Uterus (tissue), 2 donors: ENCODE measurements around the gene GRIA1.

Experiments used
- CTCF ChIP-seq, 4 experiments: fragments of 200-600 bp in 2 of 4; fragments of 450-650 bp in 2 of 4; sonication (generic) in 2 of 4; IDR thresholded peaks; one replicate each; pipeline ENCODE4 v1.5.1; 2016 to 2019; ENCODE audit warnings: antibody characterized with exemption in 4 of 4, mild to moderate bottlenecking in 2 of 4, moderate library complexity in 1 of 4
- POLR2A ChIP-seq, 2 donors: fragments of 450-650 bp; IDR thresholded peaks; one replicate each; pipeline ENCODE4 v1.6.1; 2016; ENCODE audit warnings: antibody characterized with exemption in 2 of 2, mild to moderate bottlenecking in 1 of 2, moderate library complexity in 1 of 2

- TF ChIP-seq CTCF (IDR thresholded peaks at IDR 0.05) = no peak
- TF ChIP-seq POLR2A (IDR thresholded peaks at IDR 0.05) = no peak
These were observed 129.3 kb downstream of the GRIA1 start for GRCh38 chr5:153619771-153620170.
